GM12875 (cell line): ENCODE results near the gene KMT2A.
A peak's percentile ranks its signal among the peaks of the same experiment; 100 is the strongest.

Source experiments
- H3K4me3 ChIP-seq: one replicate; pipeline ENCODE4 v1.5.1; 2011; ENCODE audit warnings: low read depth, low read length, control low read depth
- TF ChIP-seq, protein P1 (sequence below): IDR thresholded peaks from 2 replicates; pipeline ENCODE4 v1.5.1; 2011; ENCODE audit warnings: low read depth, mild to moderate bottlenecking, control low read depth, inconsistent platforms, low read length, moderate library complexity, borderline replicate concordance; ENCODE audit not compliant: insufficient read depth

KMT2A gene

DNA sequence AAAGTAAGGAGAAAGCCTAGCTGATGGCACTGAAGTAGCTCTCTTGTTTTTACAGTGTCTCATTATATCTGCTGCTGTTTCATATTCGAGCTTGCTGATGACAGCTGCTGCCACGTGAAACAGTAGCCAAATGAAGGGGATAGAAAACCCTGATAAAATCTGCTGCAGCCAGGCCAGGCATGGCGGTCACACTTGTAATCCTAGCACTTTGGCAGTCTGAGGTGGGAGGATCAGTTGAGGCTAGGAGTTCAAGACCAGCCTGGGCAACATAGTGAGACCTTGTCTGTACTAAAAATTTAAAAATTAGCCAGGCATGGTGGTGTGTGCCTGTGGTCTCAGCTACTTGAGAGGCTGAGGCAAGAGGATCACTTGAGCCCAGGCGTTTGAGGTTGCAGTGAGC, 116.0 kb downstream of the KMT2A start:
- H3K4me3 ChIP-seq, result no peak overlapping the region
- TF ChIP-seq, protein P1, sequence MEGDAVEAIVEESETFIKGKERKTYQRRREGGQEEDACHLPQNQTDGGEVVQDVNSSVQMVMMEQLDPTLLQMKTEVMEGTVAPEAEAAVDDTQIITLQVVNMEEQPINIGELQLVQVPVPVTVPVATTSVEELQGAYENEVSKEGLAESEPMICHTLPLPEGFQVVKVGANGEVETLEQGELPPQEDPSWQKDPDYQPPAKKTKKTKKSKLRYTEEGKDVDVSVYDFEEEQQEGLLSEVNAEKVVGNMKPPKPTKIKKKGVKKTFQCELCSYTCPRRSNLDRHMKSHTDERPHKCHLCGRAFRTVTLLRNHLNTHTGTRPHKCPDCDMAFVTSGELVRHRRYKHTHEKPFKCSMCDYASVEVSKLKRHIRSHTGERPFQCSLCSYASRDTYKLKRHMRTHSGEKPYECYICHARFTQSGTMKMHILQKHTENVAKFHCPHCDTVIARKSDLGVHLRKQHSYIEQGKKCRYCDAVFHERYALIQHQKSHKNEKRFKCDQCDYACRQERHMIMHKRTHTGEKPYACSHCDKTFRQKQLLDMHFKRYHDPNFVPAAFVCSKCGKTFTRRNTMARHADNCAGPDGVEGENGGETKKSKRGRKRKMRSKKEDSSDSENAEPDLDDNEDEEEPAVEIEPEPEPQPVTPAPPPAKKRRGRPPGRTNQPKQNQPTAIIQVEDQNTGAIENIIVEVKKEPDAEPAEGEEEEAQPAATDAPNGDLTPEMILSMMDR, result no peak

DNA sequence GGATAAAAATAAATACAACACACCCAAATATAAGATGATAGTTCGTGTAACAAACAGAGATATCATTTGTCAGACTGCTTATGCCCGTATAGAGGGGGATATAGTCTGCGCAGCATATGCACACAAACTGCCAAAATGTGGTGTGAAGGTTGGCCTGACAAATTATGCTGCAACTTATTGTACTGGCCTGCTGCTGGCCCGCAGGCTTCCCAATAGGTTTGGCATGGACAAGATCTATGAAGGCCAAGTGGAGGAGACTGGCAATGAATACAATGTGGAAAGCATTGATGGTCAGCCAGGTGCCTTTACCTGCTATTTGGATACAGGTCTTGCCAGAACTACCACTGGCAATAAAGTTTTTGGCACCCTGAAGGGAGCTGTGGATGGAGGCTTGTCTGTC, 124.5 kb downstream of the KMT2A start:
- H3K4me3 ChIP-seq, result no peak overlapping the region
- TF ChIP-seq, protein P1, result no peak

DNA sequence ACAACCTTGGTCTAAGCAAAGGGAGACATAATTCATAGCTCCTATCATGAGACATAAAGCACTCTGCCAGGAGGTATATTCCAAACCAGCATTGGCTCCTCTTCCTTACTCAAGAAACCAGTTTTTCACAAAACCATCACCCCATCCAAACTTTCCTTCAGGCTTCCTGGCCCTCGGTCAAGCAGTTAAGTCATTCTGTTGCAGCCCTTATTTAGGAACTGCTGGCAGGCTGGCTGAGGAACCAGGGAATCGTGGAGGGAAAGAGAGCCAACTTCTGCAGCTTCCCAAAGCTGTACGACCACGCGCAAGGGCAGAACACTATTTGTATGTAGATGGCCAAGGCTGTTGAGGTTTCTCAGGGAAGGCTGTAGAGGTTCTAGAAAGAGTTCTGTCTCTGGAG, 128.8 kb downstream of the KMT2A start:
- no peak overlapping the region for H3K4me3 ChIP-seq
- TF ChIP-seq, protein P1, result no peak

DNA sequence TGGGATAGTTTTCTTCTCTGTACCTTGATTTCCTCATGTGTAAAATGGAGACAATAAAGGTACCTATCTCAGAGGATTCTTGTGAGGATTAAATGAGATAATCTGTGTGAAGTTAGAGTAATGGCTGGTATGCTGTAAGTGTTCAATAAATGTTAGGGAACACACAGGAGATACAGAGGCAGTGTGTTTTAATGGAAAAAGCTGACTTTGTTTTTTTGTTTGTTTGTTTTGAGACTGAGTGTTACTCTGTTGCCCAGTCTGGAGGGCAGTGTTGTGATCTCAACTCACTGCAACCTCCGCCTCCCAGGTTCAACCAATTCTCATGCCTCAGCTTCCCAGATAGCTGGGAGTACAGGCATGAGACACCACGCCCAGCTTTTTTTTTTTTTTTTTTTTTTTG, 133.4 kb downstream of the KMT2A start:
- no peak overlapping the region for H3K4me3 ChIP-seq
- TF ChIP-seq, protein P1, result no peak

DNA sequence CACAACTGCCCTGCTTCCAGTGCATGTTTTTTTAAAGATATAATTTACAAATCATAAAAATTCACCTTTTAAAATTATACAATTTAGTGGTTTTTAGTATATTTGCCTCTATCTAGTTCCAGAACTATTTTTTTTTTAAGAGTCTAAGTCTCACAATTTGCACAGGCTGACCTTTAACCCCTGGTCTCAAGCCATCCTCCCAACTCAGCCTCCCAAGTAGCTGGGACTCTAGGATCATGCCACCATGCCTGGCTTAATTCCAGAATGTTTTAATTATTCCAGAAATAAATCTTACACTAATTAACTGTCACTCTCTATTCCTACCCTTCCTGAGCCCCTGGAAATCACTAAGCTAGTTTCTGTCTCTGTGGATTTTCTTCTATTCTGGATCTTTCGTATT, 134.5 kb downstream of the KMT2A start:
- H3K4me3 ChIP-seq, result no peak overlapping the region
- TF ChIP-seq, protein P1, result no peak

DNA sequence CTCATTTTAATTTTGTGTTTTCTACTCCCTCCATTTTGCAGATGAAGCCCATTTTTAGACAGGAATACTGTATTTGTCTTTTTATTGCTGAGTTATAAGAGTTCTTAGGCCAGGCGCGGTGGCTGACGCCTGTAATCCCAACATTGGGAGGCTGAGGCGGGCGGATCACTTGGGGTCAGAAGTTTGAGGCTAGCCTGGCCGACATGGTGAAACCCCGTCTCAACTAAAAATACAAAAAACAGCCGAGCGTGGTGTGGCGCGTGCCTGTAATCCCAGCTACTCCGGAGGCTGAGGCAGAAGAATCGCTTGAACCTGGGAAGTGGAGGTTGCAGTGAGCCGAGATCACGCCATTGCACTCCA, 135.4 kb downstream of the KMT2A start:
- H3K4me3 ChIP-seq, result peak overlapping the region; percentile 23

DNA sequence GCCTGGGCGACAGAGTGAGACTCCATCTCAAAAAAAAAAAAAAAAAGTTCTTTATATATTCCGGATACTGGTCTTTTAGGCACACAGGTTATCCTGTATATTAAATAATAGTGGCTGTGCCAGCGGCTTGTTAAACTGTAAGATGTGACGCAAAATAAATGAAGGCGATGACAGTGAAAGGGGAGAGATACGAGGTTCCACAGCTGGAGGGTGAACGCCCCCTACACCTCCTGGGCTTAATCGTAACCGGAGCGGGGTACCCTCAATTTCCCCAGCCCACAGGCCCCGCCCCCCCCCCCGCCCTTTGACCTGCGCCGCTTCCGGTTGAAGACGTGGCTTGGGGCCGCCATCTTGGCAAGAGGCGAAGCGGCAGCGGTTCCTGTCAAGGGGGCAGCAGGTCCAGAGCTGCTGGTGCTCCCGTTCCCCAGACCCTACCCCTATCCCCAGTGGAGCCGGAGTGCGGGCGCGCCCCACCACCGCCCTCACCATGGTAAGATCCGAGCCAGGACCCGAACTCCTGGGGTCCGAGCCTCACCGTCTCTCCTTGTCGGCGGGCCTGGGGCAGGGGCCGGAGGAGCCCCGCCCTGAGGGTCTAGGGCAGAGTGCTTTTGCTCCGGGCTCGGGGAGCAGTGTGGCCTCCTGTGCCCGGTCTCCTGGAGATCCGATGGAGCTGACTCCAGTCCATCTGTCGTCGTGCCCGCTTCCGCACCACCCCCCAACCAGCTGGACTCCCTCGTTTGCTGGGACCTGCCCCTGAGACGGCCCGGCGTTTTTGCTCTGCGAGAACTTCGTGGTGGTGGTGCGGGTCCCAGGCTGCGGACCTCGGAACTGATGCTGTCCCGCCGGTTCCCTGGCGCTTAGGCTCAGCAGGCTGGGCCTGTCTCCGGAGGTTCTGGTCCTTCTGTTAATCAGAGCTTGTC, 136.0 kb downstream of the KMT2A start, which contains the start of gene ARCN1:
Gene ARCN1, plus strand, starts transcription at position 349 of the 920 bp plus-strand sequence. Its CDS starts 139 bp downstream, at position 488.
- TF ChIP-seq, protein P1, result no peak
- peak within 1 kb of the TSS; percentile 96 for H3K4me3 ChIP-seq
